GM12878 (cell line): ENCODE data around the gene ADRA2C. TPM values are rescaled to one million over a fixed set of nuclear protein-coding genes. Genes with fewer than 3 reads are reported as not detected.

ENCODE experiments used
- ATAC-seq: fragments of 200-7000 bp; cut with Tn5 transposase; 3 replicates; pipeline ENCODE4 v1.9.1; 2020; ENCODE audit warnings: mild to moderate bottlenecking, moderate library complexity
- BruUV-seq: library from RNA; stranded (reverse); fragments of 400-500 nt; replicated peaks from 2 replicates; lab custom pipeline; 2021; lab: Mats Ljungman, UMichigan
- CTCF ChIA-PET: fragments of 300-600 bp; sonication (Branson Sonifier 250); formaldehyde crosslinking; extraction: SDS; loops from one replicate; lab custom pipeline; 2021; ENCODE audit warnings: inconsistent platforms; lab: Yijun Ruan, JAX
- POLR2A ChIA-PET: fragments of 350-600 bp; formaldehyde crosslinking; extraction: SDS; loops from one replicate; lab custom pipeline; 2021; ENCODE audit warnings: inconsistent platforms; lab: Charles Lee
- RAD21 ChIA-PET: fragments of 300-600 bp; sonication (Branson Sonifier 250); formaldehyde crosslinking; loops from one replicate; lab custom pipeline; 2023; ENCODE audit warnings: antibody characterized with exemption; ENCODE audit not compliant: unreplicated experiment; lab: Charles Lee
- SMC1A ChIA-PET: fragments of 300-600 bp; sonication (Branson Sonifier 250); formaldehyde crosslinking; loops from one replicate; lab custom pipeline; 2023; ENCODE audit not compliant: unreplicated experiment, uncharacterized antibody; lab: Charles Lee
- DNase-seq: peaks from one replicate; pipeline ENCODE4 v3.0.0-alpha.2; 2011; ENCODE audit warnings: low read depth, low spot score
- FAIRE-seq: peaks from 3 replicates; lab custom pipeline; 2011; peaks lifted over from hg19 to GRCh38; lab: Jason Lieb, UNC
- H2AFZ ChIP-seq: 2 replicates; pipeline ENCODE4 v1.6.0; 2011; ENCODE audit warnings: low read depth, low read length, control low read depth; ENCODE audit not compliant: control insufficient read depth
- H3K27ac ChIP-seq: 2 replicates; pipeline ENCODE4 v1.5.1; 2011; ENCODE audit warnings: control low read depth; ENCODE audit not compliant: control insufficient read depth, insufficient read depth
- H3K27me3 ChIP-seq, 2 experiments: replicated peaks in 1 of 2; 2 replicates each; pipeline versions ENCODE4 v1.6.0 to v1.6.1; 2011; ENCODE audit warnings: low read length in 1 of 2; ENCODE audit not compliant: control insufficient read depth in 2 of 2, insufficient read depth in 2 of 2
- H3K36me3 ChIP-seq, 2 experiments: 2 replicates each; pipeline ENCODE4 v1.5.1; 2011; ENCODE audit warnings: low read length in 1 of 2; ENCODE audit not compliant: control insufficient read depth in 2 of 2, insufficient read depth in 2 of 2
- H3K4me1 ChIP-seq: 2 replicates; pipeline ENCODE4 v1.6.1; 2011; ENCODE audit warnings: mild to moderate bottlenecking, low read length, moderate library complexity, mixed read lengths; ENCODE audit not compliant: control insufficient read depth, insufficient read depth
- H3K4me2 ChIP-seq: 2 replicates; pipeline ENCODE4 v1.6.0; 2011; ENCODE audit warnings: control low read depth; ENCODE audit not compliant: control insufficient read depth, insufficient read depth
- H3K4me3 ChIP-seq: fragments of 200-600 bp; sonication (generic); 2 replicates; pipeline ENCODE4 v1.5.1; 2016
- H3K79me2 ChIP-seq: 2 replicates; pipeline ENCODE4 v1.6.0; 2011; ENCODE audit warnings: low read length; ENCODE audit not compliant: control insufficient read depth, insufficient read depth
- H3K9ac ChIP-seq: 2 replicates; pipeline ENCODE4 v1.8.0; 2011; ENCODE audit warnings: low read length, control low read depth, mixed read lengths; ENCODE audit not compliant: control insufficient read depth, insufficient read depth
- H3K9me3 ChIP-seq: replicated peaks from 3 replicates; pipeline ENCODE4 v1.5.1; 2011; ENCODE audit warnings: mild to moderate bottlenecking, low read length; ENCODE audit not compliant: control insufficient read depth, insufficient read depth
- H4K20me1 ChIP-seq: 2 replicates; pipeline ENCODE4 v1.6.0; 2011; ENCODE audit not compliant: control insufficient read depth, insufficient read depth
- CBFB ChIP-seq: IDR thresholded peaks from 2 replicates; pipeline ENCODE4 v1.6.1; 2016; ENCODE audit warnings: antibody characterized with exemption, low read depth
- EGR1 ChIP-seq, 2 experiments: IDR thresholded peaks; 1 replicate in 1 of 2; 2 replicates in 1 of 2; pipeline ENCODE4 v1.6.1; 2011 to 2012; ENCODE audit warnings: low read depth in 2 of 2, low read length in 2 of 2, borderline replicate concordance in 1 of 2, mild to moderate bottlenecking in 1 of 2, moderate library complexity in 1 of 2
- ETV6 ChIP-seq, 2 experiments: fragments of 450-650 bp in 1 of 2; IDR thresholded peaks in 1 of 2; conservative IDR thresholded peaks in 1 of 2; 2 replicates each; pipeline ENCODE4 v1.6.1; 2014; ENCODE audit warnings: antibody characterized with exemption in 1 of 2, borderline replicate concordance in 1 of 2, low read depth in 1 of 2, mild to moderate bottlenecking in 1 of 2, moderate library complexity in 1 of 2
- FOS ChIP-seq: IDR thresholded peaks from 3 replicates; pipeline ENCODE4 v1.6.1; 2011; ENCODE audit warnings: borderline replicate concordance; ENCODE audit not compliant: insufficient read length; ENCODE audit errors: extremely low read depth
- MEF2A ChIP-seq: IDR thresholded peaks from 2 replicates; pipeline ENCODE4 v1.6.1; 2011; ENCODE audit warnings: low read depth, mild to moderate bottlenecking, low read length, moderate library complexity; ENCODE audit not compliant: insufficient read depth
- MXI1 ChIP-seq: fragments of 150-350 bp; IDR thresholded peaks from 2 replicates; pipeline ENCODE4 v1.6.1; 2011; ENCODE audit warnings: low read depth, mild to moderate bottlenecking, inconsistent platforms, low read length, improper control_type of control experiment
- PAX8 ChIP-seq: fragments of 450-650 bp; IDR thresholded peaks from 2 replicates; pipeline ENCODE4 v1.6.1; 2017; ENCODE audit warnings: mild to moderate bottlenecking, moderate library complexity
- POU2F2 ChIP-seq: IDR thresholded peaks from 3 replicates; pipeline ENCODE4 v1.6.1; 2011; ENCODE audit warnings: low read depth, mild to moderate bottlenecking, low read length, borderline replicate concordance
- RELB ChIP-seq: fragments of 450-650 bp; IDR thresholded peaks from 2 replicates; pipeline ENCODE4 v1.6.1; 2017; ENCODE audit warnings: low read depth, mild to moderate bottlenecking, moderate library complexity
- REST ChIP-seq: IDR thresholded peaks from 2 replicates; pipeline ENCODE4 v1.6.1; 2012; ENCODE audit warnings: mild to moderate bottlenecking, low read depth, low read length
- ZBED1 ChIP-seq: IDR thresholded peaks from 2 replicates; pipeline ENCODE4 v1.6.1; 2016; ENCODE audit warnings: borderline replicate concordance
- WGBS: methylation state at CpG from one replicate; pipeline ENCODE4 v1.1.6; 2016; ENCODE audit warnings: low lambda C conversion rate; ENCODE audit not compliant: insufficient replicate concordance, insufficient coverage; ENCODE audit errors: missing lambda C conversion rate; 5-methylcytosine and 5-hydroxymethylcytosine counted together
- in situ Hi-C: fragments of 300-500 bp; cut with MboI; formaldehyde crosslinking; loops from 9 replicates; pipeline ENCODE4 v1.14.3; 2018; ENCODE audit warnings: mixed read lengths
- intact Hi-C: fragments of 100-400 bp; cut with micrococcal nuclease; formaldehyde crosslinking; loops from one replicate; pipeline ENCODE4 v1.14.2; 2022; ENCODE audit not compliant: unreplicated experiment
- polyA plus RNA-seq, 11 experiments: library from polyadenylated mRNA; depleted of rRNA in 4 of 11; unstranded in 6 of 11; stranded (reverse) in 5 of 11; fragments of >200 nt; fragmentation: Nextera tagmentation in 4 of 11; fragmentation: Illumina TruSeq in 1 of 11; extraction: Ambion mirVana in 4 of 11; extraction: Trizol in 1 of 11; gene quantifications; 1 replicate in 1 of 11; 2 replicates in 10 of 11; pipeline versions ENCODE4 v1.2.1 to v1.2.3, GENCODE V29; 2011 to 2016; ENCODE audit warnings: inconsistent platforms in 2 of 11, missing spikeins in 2 of 11, low read depth in 1 of 11
- total RNA-seq, 4 experiments: library from RNA; depleted of rRNA in 3 of 4; stranded (reverse); fragments of >200 nt in 3 of 4; fragmentation: Illumina TruSeq in 1 of 4; extraction: Trizol in 1 of 4; gene quantifications; 2 replicates each; pipeline versions ENCODE4 v1.2.1 to v1.2.3, GENCODE V29; 2013 to 2021

ADRA2C gene
- total and polyA plus RNA-seq, 10 of the 15 experiments (the other 5 are each of a cell fraction or from before 2014, with no cell fraction given) = 0.15 TPM; not detected in 9

- intact Hi-C loops = no loop called here
- Histone ChIP-seq H3K4me1 (no peaks in the 10 kb centered on the region), H3K27me3 (peaks cover 0 to 2% of the 10 kb centered on the region in 2 experiments; a peak in 2 of 4 replicates), H3K27ac (no peak overlapping the region), H3K4me2 (no peak overlapping the region), H3K9ac (no peak overlapping the region), H3K79me2 (no peaks in the 10 kb centered on the region), H3K36me3 (no peaks in the 10 kb centered on the region), H2AFZ (no peak overlapping the region), H4K20me1 (no peaks in the 10 kb centered on the region), H3K4me3 (no peak overlapping the region), H3K9me3 (no peaks in the 10 kb centered on the region)
- in situ Hi-C loops = no loop called here
- CTCF ChIA-PET = no interaction called here
- ATAC-seq = no peak
- 12% methylated on average over 8 of the region's 8 CpGs for WGBS
- TF ChIP-seq POU2F2 (no peak), RELB (no peak), MEF2A (no peak), ETV6 (conservative IDR thresholded peaks at IDR 0.05 in 1 of 2, IDR thresholded peaks at IDR 0.05 in 1 of 2; ENCODE audit: borderline replicate concordance in 1 of 2, low read depth in 1 of 2) (no peak), EGR1 (IDR thresholded peaks at IDR 0.05; ENCODE audit: borderline replicate concordance in 1 of 2, low read depth in 2 of 2, low read length in 2 of 2) (no peak), REST (no peak), ZBED1 (no peak), CBFB (no peak), MXI1 (no peak), PAX8 (no peak), FOS (no peak)
- BruUV-seq = no TSS peak
- POLR2A ChIA-PET = no interaction called here
- DNase-seq = no peak
- FAIRE-seq = no peak
- RAD21 ChIA-PET = no interaction called here
- SMC1A ChIA-PET = no interaction called here
Measured at GRCh38 chr4:3772632-3773031, 6.4 kb downstream of the ADRA2C start.
